ENCODE measurements around the gene MYH14. TPM values are rescaled to one million over a fixed set of nuclear protein-coding genes. Genes with fewer than 3 reads are reported as not detected.

MYH14 gene
- total and polyA plus RNA-seq, 2 of the 4 experiments (the other 2 are of a cell fraction), result not detected

- no peak overlapping the region for H2AFZ ChIP-seq (replicated peaks; ENCODE audit: low read length, poor library complexity)
- intact Hi-C loops (cut with micrococcal nuclease) (no loop called here), in situ Hi-C loops (cut with MboI; ENCODE audit: low sequenced_read_pairs) (no loop called here), dilution Hi-C loops (cut with HindIII; ENCODE audit: low sequenced_read_pairs, unreplicated experiment) (no loop called here)
- no peak overlapping the region for H3K18ac ChIP-seq (ENCODE audit: low read depth, low read length)
- no peak for TF ChIP-seq RFX5 (IDR thresholded peaks at IDR 0.05; ENCODE audit: low read depth, low read length)
- DNase-seq, result no peak
- H3K27ac ChIP-seq (ENCODE audit: insufficient read depth, low read length), result no peak overlapping the region
- H3K36me3 ChIP-seq (ENCODE audit: control insufficient read depth, insufficient read depth, low read length), result no peaks in the 10 kb centered on the region
- H2AK9ac ChIP-seq (replicated peaks; ENCODE audit: low read depth, low read length, poor library complexity), result no peak overlapping the region
- H4K8ac ChIP-seq (ENCODE audit: low read depth in 2 of 2, low read length in 2 of 2), result no peak overlapping the region
- H2BK120ac ChIP-seq (ENCODE audit: low read depth, low read length), result no peak overlapping the region
- H4K20me1 ChIP-seq (ENCODE audit: insufficient read depth, low read length), result no peaks in the 10 kb centered on the region
- no peak overlapping the region for H2BK5ac ChIP-seq (ENCODE audit: low read depth, low read length, poor library complexity, severe bottlenecking)
- no peaks in the 10 kb centered on the region for H3K4me1 ChIP-seq (ENCODE audit: control insufficient read depth, insufficient read depth, low read length)
- no peak overlapping the region for H3K9ac ChIP-seq (ENCODE audit: low read depth, low read length)
- H2BK15ac ChIP-seq (ENCODE audit: low read depth, low read length), result no peak overlapping the region
- H3K79me1 ChIP-seq (ENCODE audit: low read depth in 1 of 2, low read length in 2 of 2), result no peaks in the 10 kb centered on the region
- peaks cover 13% of the 10 kb centered on the region for H3K9me3 ChIP-seq (ENCODE audit: control insufficient read depth, insufficient read depth, low read length)
- no peak overlapping the region for H2AK5ac ChIP-seq (ENCODE audit: low read depth, low read length)
- WGBS, 2 experiments (ENCODE audit: extremely low coverage in 2 of 2, insufficient read length in 1 of 2), result no CpG with 5 or more reads among the region's 8 CpGs
- no TSS peak for BruUV-seq (replicated peaks)
- no peak overlapping the region for H4K91ac ChIP-seq (ENCODE audit: insufficient read depth, low read depth, low read length)
- H2BK20ac ChIP-seq (ENCODE audit: low read depth, low read length), result no peak overlapping the region
- ChIA-PET CTCF (no interaction called here), POLR2A (ENCODE audit: unreplicated experiment) (no interaction called here)
- no peaks in the 10 kb centered on the region for H3K9me1 ChIP-seq (ENCODE audit: insufficient read depth, low read length)
- H3K56ac ChIP-seq (ENCODE audit: extremely low read depth, insufficient read depth, low read length), result no peak overlapping the region
- H3K27me3 ChIP-seq (ENCODE audit: control insufficient read depth, insufficient read depth, low read length), result no peaks in the 10 kb centered on the region
- H3K14ac ChIP-seq (replicated peaks; ENCODE audit: low read depth, low read length), result no peak overlapping the region
- H3K4me3 ChIP-seq (ENCODE audit: insufficient read depth, low read depth, low read length), result no peak overlapping the region
- ATAC-seq (ENCODE audit: low read depth), result no peak
- no peak overlapping the region for H3K4me2 ChIP-seq (ENCODE audit: low read depth, low read length)
- no peak overlapping the region for H4K5ac ChIP-seq (ENCODE audit: low read depth, low read length)
- no peak overlapping the region for H3K4ac ChIP-seq (ENCODE audit: low read depth, low read length)
- H3K23ac ChIP-seq (ENCODE audit: low read depth, low read length), result no peak overlapping the region
These were observed 14.1 kb upstream of the MYH14 start for GRCh38 chr19:50189331-50189730.

Data from IMR-90 (cell line).